Sciatic nerve (tissue), 2 donors: ENCODE measurements around the gene SLC1A7. TPM values are rescaled to one million over a fixed set of nuclear protein-coding genes. Genes with fewer than 3 reads are reported as not detected.

Experiments used
- ATAC-seq: fragments of 200-7000 bp; cut with Tn5 transposase; one replicate; pipeline ENCODE4 v1.9.1; 2020; ENCODE audit warnings: mild to moderate bottlenecking, moderate library complexity
- DNase-seq: peaks from one replicate; pipeline ENCODE4 v3.0.0-alpha.2; 2020; ENCODE audit warnings: low spot score
- intact Hi-C: fragments of 100-400 bp; cut with DNase I; formaldehyde crosslinking; loops from one replicate; pipeline ENCODE4 v1.14.2; 2022
- total RNA-seq: library from RNA; stranded (reverse); fragmentation: NEBNext Ultra II Directional; extraction: Animal tissue kit (Norgen Biotek cat#: 25700); gene quantifications from one replicate; pipeline ENCODE4 v1.2.1, GENCODE V29; 2021
- donor health status: DM: no; HTN: no; CAD: no.
- donor health status: DM: no; HTN: no; CAD: no.

Gene SLC1A7
- total RNA-seq, 1 donor from 2014 or later, result 0.89 TPM

DNA sequence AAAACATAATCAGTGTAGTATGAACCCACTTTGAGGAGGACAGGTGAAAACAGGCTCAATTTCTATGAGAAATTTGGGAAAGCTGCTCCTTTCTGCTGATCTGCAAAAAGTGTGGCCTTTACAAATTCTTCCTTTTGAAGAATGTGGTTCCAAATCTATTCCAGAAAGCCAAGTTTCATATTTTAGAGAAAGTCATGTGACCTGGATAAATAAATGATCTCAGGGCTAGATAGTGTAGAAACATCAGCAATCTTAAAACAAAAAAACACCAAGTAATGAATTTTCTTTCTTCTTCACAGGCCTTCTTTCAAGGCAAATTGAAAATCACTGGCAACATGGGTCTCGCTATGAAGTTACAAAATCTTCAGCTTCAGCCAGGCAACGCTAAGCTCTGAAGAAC, 92.1 kb downstream of the SLC1A7 start:
- no peak for DNase-seq
- intact Hi-C loops, result no loop called here
- peak; percentile 69 for ATAC-seq

DNA sequence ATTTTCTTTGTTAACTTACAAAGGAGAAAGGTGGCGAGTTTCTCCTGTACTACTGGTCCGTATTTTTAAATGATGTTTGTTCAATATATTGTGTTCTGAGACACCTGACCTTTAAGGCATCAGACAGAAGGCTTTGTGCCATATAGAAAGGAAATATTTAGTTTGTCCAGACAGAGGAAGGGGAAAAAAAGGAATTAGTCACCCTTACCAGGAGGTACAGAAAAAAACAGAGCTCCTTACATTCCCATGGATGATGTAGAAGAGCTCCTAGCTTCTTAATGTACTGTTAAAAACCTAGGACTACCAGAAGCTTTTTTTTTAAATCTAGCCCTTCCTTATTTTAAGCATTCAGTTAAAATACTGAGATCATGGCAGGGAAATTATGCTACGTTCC, 92.9 kb downstream of the SLC1A7 start:
- intact Hi-C loops, result no loop called here
- DNase-seq, result no peak
- ATAC-seq, result no peak

DNA sequence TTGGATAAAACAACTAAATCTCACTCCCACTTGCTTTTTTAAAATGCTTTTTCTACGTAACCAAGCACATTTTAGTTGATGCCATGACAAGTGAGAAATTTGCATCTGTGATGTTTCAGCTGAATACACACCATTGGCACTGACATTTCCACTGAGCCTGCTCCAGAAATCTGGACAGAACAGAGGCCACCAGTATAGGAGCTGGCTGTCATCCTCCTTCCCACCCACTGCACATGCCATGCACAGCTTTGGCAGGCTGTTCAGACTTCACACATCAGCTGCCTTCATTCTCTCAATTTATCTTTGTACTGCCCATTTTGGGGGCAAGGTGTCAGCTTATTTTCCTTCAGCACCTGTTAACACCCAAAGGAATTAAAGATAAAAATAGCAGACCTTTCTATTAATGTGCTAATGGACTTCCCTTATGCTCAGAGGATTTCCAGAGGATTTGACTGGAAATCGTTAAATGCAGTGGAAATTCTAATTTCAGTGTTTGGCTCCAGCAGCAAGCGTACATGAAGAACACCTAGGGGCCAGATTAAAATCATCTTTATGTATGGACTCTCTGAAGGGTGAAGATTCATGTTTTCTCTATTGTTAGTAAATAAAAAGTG, 93.4 kb downstream of the SLC1A7 start:
- ATAC-seq, result peak; percentile 51
- DNase-seq, result no peak
- intact Hi-C loops, result no loop called here

DNA sequence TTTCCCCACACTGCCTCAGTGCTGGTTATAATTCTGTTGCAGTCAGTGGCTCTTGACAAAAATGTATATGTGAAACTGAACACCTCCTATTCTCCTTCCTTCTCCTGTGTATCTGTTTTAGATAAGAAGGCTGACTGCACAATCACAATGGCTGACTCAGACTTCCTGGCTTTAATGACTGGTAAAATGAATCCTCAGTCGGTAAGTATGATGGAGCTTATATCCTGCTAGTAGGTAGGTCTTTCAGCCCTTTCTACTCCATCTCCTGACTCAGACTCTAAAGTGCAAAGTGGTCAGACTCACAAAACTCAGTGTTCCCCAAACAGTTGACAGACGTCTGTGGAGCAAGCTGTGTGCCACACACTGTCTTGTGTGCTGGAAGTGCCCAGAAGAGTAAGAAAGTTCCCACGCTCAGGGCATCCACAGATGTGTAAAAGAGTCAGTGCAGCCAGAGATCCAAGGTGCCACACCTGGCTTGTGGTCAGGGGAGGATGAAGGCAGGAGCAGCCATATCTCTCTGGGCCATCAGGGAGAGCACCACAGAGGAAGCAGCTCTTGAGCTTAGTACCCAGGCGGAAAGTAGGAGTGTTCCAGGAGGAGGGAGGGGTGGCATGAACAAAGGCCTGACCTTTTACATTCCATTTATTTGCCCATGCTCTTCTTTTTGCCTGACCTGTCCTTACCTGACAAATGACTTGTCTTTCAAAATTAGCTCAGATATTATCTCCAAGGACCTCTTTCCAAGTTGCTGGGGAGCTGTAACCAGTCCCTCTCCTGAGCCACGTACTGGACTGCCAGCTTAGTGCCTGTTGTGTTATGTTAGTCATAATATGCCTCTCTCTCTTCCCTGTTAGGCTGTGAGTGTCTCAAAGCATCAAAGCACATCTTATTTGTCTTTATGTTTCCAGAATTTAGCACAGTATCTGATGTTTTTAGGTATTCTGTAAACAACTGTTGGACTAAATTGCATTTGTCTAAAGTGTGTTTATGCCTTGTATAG, 94.4 kb downstream of the SLC1A7 start:
- intact Hi-C loops, result no loop called here

DNA sequence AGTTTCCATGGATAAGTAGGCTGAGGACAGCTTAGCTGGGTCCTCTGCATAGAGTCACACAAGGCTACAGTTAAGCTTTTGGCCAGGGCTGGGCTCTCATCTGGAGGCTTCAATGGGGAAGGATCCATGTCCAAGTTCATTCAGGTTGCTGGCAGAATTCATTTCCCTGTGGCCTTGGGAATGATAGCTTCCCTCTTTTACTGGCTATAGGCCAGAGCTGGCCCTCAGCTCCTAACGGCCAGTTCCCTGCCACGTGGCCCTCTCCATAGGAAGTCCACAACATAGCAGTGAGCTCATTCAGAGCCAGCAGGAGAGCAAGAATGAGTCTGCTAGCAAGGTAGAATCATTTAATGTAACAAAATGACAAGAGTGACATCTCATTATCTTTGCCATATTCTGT, 95.5 kb downstream of the SLC1A7 start:
- ATAC-seq (peak; percentile 28), DNase-seq (no peak)
- intact Hi-C loops, result no loop called here

More for the DNA sequence above, 94.4 kb downstream of the SLC1A7 start:
- no peak for ATAC-seq
- DNase-seq, result no peak

DNA sequence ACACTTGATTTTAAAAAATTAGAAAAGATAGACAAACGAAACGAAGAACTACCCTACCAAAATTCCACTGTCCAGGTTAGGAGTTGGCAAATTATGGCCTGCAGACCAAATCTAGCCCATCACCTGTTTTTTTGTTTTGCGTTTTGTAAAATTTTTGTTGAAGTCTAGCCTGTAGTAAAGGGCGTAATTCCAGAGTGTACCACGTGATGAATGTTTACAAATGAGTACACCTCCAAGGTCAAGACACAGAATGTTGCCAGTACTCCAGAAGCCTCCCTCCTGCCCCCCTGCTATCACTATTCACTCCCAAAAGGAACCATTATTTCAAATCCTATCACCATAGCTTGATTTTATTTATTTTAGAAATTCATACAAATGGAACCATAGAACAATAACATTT, 97.5 kb downstream of the SLC1A7 start:
- DNase-seq (no peak), ATAC-seq (no peak)
- intact Hi-C loops, result no loop called here

DNA sequence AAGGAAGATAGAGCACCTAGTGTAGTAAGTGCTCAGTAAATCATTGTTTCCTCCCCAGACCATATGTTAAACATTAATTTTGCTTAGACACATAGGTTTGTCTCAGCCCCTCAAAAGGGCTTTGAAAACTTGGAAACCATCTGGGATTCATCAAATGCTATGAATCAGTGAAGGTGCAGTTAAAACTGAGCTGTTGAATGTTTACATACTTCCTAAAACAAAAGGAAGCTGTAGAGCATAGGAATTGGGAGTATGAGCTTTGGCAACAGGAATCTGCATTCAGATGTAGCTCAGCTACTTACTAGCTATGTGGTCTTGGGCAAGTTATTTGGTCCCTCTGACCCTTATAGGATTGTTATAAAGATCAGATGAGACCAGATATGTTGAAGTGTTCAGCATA, 99.2 kb downstream of the SLC1A7 start:
- intact Hi-C loops, result no loop called here
- DNase-seq, result no peak
- no peak for ATAC-seq

DNA sequence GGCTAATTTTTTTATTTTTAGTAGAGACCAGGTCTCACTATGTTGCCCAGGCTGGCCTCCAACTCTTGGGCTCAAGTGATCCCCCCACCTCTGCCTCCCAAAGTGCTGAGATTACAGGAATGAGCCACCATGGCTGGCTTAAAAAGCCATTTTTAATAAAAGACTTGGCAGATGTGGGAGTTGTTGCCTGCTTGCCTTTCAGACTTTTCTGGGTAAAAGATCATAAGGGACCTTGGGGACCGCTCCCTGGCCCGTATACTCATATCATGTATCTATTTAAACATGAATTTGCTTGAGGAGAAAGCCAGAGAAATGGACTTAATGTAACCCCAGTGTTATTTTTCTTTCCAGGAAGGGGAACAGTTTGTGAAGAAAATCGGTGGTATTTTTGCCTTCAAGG, 103.9 kb downstream of the SLC1A7 start:
- DNase-seq (peak; percentile 63), ATAC-seq (peak; percentile 89)
- intact Hi-C loops, result no loop called here

Other genes starting within 250 kb of the SLC1A7 start
- 233 TPM for gene ECHDC2, start 220.9 kb downstream of the SLC1A7 start, total RNA-seq
- gene SCP2, start 215.4 kb downstream of the SLC1A7 start, total RNA-seq, result 109 TPM
- gene PODN, start 80.4 kb downstream of the SLC1A7 start, total RNA-seq, result 222 TPM
- 10.1 TPM for gene CPT2, start 54.2 kb upstream of the SLC1A7 start, total RNA-seq
- gene CZIB, start 78.0 kb upstream of the SLC1A7 start, total RNA-seq, result 71.6 TPM
- gene MAGOH, start 95.9 kb upstream of the SLC1A7 start, total RNA-seq, result 31.7 TPM
- gene LRP8, start 185.4 kb upstream of the SLC1A7 start, total RNA-seq, result 2.4 TPM